HG02943 (cell line): ENCODE data around the gene RNF20.
A peak's percentile ranks its signal among the peaks of the same experiment; 100 is the strongest.
"Not testable (repeated sequence)": the region's sequence is repeated elsewhere in the genome, so short reads cannot be mapped to it uniquely, and the experiment has no call there.

ENCODE experiments used
- ATAC-seq: cut with Tn5 transposase; IDR thresholded peaks from one replicate; pipeline ENCODE4 v1.9.1; 2021; ENCODE audit warnings: mild to moderate bottlenecking, low read depth, moderate library complexity; ENCODE audit not compliant: unreplicated experiment

The RNF20 gene

GRCh38 chr9:101533334-101534204, at the start of gene RNF20:
TSS of gene RNF20 (plus strand) at chr9:101533853. CDS start at chr9:101535424, 1,571 bp downstream.
- peak; percentile 98 for ATAC-seq

- ATAC-seq: no peak
These were observed 49.6 kb upstream of the RNF20 start for GRCh38 chr9:101484046-101484445.

DNA sequence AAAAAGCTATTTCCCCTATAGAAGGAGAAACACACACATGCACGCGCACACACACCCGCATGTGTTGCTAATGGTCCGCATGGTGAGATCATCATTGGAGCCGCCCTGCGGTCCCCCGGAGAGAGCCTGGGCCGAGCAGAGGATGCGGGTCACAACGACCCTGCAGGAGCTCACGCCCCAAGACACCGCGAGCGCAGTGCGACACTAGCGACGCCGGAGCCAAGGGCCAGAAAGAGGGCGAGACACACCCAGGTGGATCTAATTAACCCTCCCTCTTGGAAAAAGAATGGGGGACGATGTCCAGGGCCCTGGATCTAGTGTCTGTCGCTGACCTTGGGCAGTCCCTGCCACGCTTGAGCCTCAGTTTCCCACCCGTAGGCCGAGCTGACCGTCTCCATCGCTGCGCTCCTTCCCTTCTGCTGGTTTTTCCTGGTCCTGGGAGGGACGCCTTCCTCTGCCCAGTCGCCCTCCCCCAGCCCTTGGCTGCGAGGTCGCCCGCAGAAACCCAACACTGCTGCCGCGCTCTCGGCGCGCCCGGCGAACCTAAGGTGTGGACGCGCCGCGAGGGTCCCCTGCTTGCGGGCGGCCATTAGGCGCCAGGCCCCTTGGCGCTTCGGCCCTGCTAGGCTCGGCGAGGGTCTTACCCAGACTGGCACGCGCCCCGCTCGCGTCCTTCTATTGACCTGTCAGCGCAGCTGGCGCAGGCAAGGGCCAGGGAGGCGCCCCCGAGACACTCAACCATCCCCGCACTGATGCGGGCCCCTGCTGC, 47.5 kb upstream of the RNF20 start:
- ATAC-seq: no peak

- no peak for ATAC-seq
These were observed 46.8 kb upstream of the RNF20 start for GRCh38 chr9:101486693-101487442.

DNA sequence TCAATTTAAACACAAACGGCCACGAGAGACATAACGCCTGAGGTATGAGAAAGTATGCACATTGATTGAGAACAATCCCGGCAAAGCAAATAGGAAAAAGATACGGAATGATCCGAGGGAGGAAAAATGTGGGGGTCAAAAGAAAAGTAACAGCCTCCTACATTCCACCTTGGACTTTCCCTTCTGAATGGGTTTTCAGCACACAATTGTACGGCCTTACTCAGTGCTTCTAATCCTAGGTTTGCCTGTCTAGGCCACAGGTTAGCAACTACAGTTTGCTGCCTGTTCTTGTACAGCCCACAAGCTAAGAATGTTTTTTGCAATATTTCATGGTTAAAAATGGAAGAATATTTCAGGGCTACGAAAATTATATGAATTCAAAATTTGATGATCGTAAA, 46.2 kb upstream of the RNF20 start:
- no peak for ATAC-seq

DNA sequence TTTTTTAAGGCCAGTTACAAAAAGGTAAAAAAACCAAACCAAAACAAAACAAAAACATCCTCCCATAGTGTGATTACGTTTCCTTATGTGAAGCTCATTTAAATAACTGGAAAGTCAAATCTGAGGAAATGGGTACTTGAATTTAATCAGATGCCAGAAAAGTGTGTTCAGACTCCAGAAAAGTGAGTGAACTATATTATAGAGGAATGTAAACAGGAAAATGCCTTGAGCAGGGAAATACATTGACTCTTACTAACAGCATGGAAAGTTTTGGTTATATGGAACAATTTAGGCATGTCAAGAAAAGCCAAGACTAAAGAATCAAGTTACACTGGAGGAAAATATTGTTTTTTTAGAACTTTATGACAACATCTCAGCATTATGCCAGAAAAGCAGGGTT, 37.8 kb upstream of the RNF20 start:
- ATAC-seq: no peak

DNA sequence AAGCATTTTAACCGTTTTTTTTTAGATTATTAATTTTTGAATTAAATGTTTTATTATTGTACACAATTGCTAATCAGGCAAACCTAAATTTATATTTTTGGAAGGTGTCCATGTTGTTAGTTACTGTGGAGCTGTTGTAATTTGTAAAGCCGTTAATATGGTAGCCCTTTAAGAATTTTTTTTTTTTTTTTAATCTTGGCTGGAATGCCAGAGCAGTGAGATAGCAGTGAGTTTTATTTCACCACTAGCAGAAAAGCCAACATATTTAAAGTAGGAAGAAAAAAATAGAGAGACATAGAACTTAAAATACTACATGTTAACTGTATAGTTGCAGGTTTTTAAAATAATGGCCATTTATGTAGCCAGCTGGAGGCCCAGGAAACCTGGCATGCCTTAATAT, 35.3 kb upstream of the RNF20 start:
- ATAC-seq: no peak

- no peak for ATAC-seq
These were observed 29.5 kb upstream of the RNF20 start for GRCh38 chr9:101504188-101504587.

DNA sequence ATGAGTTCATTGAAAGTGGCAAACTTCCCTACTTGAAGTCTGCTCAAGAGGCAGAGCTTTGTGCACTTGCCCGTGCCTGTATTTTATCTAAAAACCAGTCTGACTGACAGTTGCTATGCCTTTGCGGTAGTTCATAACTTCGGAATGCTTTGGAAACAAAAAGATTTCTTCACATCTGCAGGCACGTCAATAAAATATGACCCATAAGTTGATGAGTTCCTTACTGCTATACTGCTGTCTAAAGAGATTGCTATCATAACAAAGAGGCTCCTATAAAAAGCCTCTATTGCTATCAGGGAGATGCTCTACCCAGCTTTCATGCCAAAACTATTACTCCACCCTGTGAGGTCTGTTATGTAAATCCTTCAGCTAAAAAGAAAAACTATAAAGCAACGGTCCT, 25.4 kb upstream of the RNF20 start:
- ATAC-seq: no peak

- ATAC-seq: no peak
These were observed 24.1 kb upstream of the RNF20 start for GRCh38 chr9:101509572-101509971.

- no peak for ATAC-seq
These were observed 23.2 kb upstream of the RNF20 start for GRCh38 chr9:101510459-101510858.

DNA sequence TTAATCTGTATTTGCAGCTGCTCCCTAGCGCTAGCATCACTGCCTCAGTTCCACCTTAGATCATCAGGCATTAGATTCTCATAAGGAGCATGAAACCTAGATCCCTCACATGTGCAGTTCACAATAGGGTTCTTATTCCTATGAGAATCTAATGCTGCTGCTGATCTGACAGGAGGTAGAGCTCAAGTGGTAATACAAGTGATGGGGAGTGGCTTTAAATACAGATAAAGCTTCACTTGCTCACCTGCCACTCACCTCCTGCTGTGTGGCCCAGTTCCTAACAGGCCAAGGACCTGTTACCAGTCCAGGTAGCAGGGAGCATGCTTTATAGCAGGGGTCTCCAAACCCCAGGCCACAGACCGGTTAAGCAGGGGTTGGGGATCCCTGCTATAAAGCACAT, 22.6 kb upstream of the RNF20 start:
- no peak for ATAC-seq

DNA sequence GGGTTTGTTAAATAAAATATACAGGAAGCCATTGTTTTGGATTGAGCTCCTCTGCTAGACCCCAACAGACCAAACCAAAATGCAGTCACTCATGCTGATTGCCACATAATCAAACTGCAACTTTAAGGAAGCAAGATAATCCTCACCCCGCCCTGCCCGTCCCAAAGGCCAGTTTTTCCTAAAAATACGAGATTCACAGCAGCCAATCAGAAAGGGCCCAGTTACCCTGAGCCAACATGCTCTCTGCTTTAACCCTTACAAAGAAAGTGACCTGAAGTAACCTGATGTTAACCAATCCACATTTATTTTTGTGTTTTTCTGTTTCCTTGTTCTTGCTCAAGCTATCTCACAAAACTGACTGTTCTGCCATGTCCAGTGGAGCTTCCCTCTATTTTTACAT, 21.5 kb upstream of the RNF20 start:
- no peak for ATAC-seq

DNA sequence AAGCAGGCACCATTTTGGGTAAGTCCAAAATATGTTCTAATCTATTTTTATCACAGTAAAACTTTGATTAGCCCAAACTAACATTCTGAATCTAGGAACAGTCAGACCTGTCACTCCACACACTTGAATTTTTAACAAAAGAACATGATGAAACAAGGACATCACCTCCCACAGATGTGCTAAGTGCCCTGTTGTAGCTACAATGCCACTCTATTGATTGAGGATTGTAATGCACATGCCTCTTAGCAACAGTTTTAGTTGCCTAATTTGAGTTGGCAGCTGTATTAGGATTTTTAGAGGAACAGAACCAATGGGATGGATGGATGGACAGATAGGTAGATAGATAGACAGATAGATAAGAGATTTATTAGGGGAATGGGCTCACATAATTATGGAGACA, 20.3 kb upstream of the RNF20 start:
- ATAC-seq: no peak

DNA sequence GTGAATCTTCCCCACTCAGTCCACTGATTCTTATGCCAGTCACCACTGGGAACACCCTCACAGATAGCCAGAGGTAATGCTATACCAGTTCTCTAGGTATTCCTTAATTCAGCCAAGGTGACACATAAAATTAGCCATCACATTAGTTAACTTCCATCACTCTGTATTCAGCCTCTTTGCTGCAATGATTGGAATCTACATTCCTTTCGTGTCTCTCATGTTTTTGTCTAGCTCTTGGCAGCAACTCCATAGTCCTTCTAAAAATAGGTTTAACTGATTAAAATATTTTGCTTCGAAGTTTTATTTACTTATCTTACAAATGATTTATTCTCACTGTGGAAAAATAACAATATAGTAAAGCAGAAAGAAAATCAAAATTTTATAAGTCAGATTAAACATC, 19.6 kb upstream of the RNF20 start:
- no peak for ATAC-seq

- ATAC-seq: no peak
These were observed 17.0 kb upstream of the RNF20 start for GRCh38 chr9:101516655-101517054.

GRCh38 chr9:101518489-101518888, 15.2 kb upstream of the RNF20 start:
- not testable (repeated sequence) for ATAC-seq

DNA sequence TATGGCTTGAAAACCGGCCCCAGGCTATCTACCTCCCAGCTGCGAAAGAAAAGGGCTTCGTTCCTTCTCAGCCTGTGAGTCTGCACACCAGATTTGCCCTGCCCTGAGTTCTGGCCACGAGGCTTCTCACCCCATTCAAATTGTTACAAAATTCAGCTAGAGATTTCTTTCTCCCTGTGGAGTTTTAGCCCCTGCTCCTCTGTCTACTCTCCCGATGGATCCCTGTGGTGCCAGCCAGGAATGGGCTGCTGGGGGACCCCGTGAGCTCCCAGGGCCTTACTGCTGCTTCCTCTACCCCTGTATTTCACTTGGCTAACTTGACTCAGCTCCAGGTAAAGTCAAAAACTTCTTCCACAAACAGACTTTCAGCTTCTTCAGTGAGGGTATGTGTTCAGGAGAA, 9.3 kb upstream of the RNF20 start:
- no peak for ATAC-seq

GRCh38 chr9:101527066-101527465, 6.6 kb upstream of the RNF20 start:
- ATAC-seq: no peak

DNA sequence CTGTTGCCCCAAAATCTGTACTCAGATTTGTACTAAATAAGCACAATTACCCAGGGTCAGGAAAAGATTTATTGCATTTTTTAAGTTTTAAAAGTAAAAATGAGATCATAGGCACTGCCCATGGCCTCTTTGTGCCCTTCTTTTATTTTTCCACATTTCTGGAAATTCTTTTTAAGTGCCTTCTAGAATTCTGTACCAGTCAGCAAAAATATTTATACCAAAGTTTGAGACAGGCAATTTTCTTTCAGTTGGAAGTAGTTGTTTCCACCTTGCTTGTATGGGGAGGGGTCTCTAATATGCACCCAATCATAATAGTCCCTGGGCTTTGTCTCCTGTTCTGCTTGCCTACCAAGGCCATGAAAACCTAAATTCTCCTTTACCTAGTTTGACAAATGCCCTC, 5.6 kb upstream of the RNF20 start:
- ATAC-seq: no peak

DNA sequence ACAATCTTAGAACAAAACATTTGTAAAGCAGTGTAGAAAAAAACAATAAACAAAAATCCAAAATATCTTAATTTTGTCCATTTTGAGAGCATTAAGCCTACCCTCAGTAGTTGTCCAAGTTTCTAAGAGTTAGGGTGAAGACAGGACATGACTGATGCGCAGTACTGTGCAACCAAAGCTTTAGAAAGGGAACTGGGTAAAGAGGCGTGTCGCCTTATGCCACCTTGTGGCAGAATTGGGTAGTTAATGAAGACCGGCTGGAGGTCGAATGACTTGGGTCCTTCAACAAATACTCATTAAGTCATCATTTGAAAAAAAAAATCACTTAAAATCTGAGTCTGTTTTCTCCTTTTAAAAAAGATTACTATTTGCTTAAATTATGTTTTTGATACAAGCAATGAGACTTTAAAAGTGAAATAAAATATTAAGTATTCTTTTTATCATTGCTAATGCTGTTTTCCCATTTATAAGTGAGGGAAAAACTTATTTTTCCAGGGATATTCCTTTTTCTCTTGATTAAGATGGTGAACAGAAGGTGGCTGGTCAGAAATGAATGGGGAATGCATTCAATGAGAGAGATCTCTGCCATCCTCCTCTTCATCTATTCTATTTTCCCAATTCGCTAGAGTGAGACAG, 3.5 kb upstream of the RNF20 start:
- peak; percentile 39 for ATAC-seq
